GM18519 (cell line): Measurements from ENCODE around the gene SPINT1.
"Not testable (repeated sequence)": the region's sequence is repeated elsewhere in the genome, so short reads cannot be mapped to it uniquely, and the experiment has no call there.

Source experiments
- ATAC-seq: cut with Tn5 transposase; IDR thresholded peaks from one replicate; pipeline ENCODE4 v1.9.1; 2021; ENCODE audit warnings: mild to moderate bottlenecking, moderate library complexity; ENCODE audit not compliant: unreplicated experiment, low FRiP score

The SPINT1 gene

DNA sequence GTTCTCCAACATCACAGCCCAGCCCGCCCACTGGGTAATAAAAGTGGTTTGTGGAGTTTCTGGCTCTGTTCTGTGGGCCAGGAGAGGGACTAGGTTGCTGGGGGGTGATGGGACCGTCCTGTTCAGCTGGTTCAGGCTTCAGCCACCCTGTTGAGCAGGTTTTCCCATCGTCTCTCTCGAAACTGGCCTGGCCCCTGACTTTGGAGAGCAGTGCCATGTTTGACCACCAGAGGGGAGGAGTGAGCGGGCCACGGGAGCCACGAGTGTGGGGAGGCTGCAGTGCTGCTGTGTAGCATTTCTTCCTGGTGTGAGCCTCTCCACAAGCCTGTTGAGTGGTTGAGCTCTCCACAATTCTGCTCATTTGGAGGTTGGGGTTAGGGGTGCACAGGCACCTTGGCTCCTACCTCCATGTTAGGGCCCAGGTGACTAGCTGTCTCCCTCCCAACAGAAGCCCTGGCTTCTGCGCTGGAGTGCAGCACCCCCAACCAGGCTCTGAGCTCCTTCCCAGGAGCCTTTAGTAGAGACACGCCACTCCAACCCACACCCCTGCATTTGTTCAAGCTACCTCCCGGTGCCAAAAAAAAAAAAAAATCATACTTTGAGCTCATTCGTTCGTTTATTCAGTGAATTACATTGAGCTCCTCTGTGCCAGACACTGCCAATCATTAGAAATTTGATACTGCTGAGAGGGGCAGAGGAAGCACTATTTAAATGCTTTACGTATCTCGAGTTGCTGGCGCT lies 13.9 kb downstream of the SPINT1 start:
- no peak for ATAC-seq

DNA sequence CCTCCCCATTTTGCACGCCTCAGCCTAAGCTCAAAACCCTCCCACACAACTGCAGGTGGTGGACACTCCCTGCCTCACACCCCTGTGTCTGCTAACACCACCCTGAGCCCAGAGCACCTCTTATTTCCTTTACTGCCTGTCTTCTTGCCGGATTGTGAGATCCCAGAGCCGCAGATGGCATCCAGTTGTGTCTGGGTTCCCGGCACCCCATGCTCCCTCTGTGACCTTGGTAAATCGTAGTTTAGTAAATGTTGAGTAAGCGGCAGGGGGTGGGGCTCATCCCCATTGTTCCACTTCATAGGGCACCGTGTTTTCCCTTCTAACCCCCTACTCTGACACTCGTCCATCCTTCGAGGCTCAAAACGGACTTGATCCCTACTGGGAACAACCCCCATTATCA lies 14.9 kb downstream of the SPINT1 start:
- ATAC-seq = no peak

DNA sequence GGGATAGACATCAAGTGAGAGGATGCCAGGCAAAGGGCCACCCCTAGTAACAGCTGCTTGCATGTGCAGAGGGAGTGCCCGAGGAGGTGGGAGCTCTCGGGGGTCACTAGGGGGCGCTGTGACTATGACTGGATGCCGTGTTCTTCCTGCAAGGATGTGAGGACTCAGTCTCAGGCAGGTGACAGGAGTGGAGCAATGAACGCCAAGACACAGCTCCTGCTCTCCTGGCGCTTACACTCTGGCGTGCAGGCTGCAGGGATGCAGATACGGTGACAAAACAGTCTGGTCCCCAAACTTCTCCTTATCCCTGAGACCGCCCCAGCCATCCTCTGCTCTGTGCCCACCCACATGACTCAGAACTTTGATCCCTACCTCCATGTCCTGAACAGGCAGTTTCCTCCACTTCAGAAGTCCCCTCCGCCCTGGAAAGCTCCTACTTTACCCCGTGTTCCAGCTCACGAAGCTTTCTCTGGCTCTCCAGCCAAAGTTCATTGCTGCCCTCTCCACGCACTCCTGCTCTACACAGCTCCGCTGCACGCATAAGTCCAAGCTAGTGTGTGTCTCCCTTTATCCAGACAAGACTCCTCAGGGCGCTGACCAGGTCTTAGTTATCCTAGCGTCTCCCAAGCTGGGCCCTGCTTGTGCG lies 15.5 kb downstream of the SPINT1 start:
- ATAC-seq = no peak

DNA sequence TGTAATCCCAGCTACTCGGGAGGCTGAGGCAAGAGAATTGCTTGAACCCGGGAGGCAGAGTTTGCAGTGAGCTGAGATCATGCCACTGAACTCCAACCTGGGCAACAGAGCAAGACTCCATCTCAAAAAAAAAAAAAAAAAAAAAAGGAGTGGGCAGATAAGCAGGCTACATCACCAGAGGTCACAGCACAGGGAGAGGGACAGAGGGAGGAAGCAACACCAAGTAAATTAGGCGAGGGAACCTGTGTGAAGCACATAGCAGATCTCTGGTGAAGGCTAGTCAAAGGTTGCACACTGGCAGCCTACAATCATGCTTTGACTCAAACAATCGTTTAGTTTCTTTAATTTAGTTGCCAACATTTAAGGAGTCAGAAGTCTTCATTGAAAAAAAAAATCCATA lies 17.3 kb downstream of the SPINT1 start:
- not testable (repeated sequence) for ATAC-seq

DNA sequence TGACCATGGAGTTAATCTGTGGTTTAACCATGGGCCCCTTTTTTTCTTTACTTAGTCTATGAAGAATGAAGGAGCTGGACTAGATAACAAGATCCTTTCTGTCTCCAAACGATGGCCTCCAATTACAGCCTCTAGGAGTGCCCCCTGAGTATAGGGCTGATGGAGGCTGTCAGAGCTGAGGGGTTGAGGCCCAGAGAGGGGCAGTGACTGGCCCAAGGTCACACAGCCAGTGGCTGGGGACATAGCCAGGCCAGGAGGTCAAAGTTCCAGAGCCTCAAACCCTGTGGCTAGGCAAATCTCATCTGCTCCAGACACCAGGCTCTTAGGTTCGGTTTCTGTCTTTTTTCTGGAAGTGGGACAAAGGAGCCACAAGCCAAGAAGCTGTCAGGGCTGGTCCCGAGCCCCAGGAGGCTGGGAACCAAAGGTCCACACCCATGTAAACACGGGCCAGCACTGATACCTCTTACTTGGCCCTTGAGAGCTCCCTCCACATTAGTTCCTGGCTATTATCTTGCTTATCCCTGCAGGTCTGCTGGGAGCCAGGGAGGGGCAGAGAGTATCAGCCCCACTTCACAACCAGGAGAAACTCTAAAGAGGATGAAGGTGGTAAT lies 19.9 kb downstream of the SPINT1 start:
- no peak for ATAC-seq

DNA sequence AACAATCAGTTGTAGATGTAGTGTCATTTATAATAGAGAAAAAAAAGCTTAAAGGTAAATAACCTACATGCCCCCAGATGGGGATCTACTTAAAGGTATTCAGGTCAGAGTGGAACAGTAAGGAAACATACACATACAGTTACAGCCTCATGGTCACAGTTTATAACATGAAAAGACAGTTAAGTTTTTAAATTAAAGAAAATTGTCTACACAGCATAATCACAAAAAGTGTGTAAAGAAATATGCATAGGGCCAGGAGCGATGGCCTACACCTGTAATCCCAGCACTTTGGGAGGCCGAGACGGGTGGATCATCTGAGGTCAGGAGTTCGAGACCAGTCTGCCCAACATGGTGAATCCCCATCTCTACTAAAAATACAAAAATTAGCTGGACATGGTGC lies 23.4 kb downstream of the SPINT1 start:
- ATAC-seq = no peak

DNA sequence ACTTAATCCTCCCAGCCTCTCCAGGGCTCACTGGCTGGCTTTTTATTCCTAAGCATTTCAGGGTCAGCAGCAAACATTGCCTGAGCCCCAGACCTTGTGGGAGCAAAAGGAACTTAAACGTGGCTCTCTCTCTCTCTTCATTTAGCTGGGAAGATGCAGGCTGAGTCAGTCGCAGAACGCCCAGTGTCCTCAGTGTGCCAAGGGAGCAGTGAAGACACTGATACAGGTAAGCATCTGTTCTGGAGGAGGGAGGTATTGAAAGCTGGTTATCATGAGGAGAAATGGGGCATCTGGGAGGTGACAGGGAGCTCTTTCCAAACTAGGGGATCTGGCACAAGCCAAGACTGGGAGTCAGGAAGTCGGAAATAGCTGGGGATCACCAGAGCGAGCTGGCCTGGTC lies 25.8 kb downstream of the SPINT1 start:
- no peak for ATAC-seq

DNA sequence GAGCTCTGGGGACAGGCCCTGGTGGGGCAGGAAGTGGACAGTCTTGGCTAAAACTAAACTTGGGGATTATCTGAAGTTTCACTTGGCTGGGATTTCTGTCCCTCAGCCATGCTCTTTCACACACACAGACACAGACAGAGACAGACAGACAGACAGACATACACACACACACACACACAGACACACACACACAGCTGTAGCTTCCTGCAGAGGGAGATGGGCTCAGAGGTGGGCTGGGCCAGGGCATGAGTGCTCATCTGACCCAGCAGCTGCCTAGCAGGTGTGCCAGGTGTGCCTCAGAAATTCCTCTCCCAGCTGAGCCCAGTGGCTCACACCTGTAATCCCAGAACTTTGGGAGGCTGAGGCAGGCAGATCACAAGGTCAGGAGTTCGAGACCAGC lies 26.9 kb downstream of the SPINT1 start:
- ATAC-seq = no peak

DNA sequence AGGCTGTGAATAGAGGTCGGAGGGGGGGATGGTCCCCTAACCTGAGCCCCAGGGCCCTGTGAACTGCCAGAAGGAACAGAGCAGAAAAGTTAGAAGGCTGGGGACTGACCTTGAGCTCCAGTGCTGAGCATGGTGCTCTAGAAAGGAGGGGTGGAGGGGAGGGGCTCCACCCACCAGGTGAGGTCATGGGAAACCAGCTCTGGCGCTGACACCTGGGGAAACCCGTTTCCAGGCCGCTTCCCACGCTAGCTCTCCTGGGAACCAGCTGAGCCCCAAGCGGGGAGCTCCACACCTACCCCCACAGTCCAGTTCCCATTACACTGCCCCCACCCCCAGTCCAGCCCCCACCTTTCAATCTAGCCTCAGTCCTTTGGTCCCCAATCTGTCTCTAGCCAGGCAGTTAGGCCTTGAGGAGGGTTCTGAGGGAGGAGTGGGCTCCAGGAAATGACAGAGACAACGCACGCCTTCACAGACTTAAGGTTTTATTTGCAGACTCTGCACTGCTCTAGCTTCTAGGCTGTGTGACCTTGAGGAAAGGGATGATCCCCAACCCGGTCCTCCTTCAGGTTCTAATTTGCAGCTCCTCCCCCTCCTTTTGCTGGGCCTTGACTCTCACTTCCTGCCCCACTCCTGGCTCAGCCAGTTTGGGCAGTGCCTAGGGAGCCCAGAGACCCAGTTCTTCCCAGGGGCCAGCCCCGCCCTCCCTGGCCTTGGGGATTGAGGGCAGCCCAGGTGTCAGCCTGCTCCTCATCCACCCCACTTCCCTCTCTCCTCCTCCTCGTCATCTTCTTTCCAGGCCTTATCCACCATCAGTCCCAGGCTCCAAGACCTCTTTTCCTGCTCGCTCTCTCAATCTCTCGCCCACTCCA lies 28.1 kb downstream of the SPINT1 start:
- no peak for ATAC-seq

DNA sequence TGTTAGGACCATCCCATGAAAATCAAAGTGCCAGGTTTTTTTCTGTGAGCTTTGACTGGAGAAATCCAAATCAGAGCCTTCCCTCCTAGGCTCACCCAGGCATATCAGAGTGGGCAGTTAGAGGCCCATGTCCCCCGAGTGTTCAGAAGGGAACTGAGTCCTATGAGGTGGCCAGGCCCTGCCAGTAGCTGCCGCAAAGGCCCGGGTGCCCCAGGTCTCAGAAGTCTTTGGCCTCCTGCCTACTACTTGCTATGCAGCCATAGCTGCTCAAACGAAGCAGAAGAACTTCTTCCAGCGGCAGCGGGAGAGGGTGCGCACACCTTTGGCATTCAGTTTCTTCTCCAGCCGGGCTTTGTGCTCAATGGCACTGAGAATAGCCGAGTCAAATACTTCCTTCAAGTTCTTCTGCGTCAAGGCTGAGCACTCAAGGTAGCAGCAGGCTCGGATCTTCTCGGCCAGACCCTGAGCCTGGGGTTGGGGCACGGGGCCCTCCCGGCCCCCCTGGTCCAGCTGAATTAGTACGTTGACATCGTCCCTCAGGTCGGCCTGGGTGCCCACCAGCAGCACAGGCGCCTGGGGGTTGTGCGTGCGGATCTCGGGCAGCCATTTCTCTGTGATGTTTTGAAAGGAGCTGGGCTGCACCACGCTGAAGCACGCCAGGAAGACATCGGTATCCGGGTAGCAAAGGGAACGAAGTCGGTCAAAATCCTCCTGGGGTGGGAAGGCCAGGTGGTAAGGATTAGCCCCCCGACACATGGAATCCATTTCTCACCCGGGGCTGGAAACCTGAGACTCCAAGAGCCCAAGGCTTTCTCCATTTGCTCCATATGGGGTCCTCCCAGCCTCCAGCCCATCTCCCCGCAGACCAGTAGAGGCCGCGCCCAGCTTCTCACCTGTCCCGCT lies 29.2 kb downstream of the SPINT1 start:
- no peak for ATAC-seq

DNA sequence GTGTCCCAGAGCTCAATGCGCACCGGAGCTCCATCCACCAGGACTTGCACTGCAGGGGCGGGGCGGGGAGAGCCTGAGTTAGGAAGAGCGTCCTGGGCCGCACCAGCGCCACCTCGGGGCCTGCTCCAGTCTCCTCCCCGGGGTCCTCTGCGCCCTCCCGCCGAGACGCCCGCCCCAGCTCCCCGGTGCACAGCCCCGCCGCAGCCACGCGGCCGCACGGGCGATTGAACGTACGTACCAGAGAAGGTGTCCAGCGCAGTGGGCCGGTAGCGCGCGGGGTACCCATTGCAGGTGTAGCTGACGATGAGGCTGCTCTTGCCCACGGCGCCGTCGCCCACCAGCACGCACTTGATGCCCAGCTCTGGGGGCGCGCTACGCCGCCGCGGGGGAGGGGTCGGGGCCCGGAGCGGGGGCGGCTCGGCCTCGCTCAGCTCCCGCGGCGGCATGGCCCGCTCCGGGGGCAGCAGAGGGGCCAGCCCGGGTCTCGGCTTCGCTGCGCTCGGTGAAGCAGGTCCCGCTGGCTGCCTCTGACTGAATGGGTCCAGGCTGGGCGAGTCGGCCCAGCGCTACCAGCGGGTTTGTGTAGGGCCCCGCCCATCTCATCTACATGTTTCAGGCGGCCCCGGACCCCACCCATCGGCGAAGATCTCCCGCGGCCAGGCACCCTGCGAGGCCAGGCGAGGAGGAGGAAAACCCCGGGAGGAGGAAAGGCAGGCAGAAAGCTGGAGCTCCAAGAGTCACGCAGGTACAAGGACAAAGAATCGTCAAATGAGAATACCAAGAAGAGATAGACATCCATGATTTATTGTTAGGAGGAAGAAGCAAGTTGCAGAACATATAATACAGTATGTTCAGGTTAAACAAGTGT lies 30.1 kb downstream of the SPINT1 start, which contains the start of gene RHOV:
TSS of gene RHOV (minus strand) at position 541 of the 868 bp plus-strand sequence. CDS start at position 446, 95 bp downstream.
- no peak for ATAC-seq

DNA sequence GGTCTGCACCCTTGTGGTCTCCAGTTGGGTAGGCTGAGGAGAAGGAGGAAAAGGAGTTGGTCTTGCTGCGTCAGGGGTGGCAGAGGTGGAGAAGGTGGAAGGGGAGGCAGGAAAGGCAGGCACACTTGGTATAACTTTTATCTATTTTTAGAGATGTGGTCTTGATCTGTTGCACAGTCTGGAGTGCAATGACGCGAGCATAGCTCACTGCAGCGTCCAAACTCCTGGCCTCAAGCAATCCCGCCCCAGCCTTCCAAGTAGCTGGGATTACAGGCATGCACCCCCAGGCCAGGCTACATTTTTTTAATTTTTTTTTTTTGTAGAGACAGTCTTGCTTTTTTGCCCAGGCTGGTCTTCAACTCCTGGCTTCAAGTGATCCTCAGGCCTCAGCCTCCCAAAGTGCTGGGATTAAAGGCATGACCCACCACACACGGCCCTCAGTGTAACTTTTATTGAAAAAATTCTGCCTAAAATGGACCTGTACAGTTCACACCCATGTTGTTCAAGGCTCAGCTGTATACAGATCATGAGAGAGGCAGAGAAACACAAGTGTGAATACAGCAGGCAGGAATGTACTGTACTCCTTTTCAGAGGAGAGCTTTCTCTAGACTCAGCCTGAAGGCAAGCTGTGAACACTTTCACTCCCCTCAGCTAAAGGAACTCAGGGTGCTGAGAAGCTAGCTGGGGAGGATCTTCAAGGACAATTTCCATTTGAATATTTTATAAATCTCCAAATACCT lies 32.3 kb downstream of the SPINT1 start:
- no peak for ATAC-seq

DNA sequence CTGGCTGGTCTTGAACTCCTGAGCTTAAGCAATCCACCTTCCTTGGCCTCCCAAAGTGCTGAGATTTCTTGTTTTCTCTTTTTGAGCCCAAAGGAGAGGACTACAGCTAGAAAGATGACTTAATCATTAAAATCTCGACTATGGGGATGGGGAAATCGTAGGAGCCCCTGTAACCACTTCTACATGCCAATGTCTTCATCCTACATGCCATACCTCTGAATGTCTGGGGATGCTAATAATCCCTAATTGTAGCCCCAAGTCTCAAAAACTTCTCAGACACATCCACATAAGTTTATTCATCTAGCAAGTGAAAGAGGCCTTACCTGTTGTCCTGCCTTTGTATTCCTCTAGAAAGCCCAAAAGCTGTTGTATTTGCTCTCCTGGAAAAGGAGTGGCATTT lies 33.8 kb downstream of the SPINT1 start:
- no peak for ATAC-seq

DNA sequence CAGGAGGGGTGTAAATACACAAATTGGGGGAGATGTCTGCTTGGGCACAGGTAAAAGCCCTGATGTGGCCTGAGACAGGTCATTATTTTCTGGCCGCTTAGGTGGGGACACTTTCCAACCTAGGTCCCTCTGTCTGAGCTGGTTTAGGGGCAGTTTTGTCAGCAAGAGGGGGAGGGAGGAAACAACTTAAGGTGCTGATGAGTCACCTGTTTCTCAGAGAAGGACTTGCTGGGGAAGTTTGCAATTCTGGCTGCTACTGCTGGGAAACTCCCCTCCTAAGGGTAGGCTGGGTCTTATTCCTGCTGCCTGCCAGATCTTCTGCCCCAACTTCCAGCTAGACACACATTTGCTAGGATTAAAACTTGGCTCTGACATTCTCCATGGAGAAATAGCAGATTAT lies 34.9 kb downstream of the SPINT1 start:
- no peak for ATAC-seq

DNA sequence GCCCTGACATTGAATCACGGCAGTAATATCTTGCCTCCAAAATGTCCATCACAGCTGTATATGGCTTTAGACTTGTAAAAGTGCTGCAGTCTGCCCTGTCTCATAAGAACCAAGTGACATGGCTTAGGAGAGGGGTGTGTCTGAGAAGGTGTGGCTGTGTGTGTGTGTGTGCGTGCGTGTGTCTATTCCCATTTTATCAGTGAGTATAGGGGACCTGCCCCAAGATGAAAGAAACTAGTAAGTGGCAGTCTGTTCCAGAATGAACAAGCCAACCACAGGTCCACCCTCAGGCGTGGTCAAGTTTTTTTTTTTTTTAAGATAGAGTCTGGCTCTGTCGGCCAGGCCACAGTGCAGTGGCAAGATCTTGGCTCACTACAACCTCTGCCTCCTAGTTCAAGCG lies 35.8 kb downstream of the SPINT1 start:
- ATAC-seq = no peak

DNA sequence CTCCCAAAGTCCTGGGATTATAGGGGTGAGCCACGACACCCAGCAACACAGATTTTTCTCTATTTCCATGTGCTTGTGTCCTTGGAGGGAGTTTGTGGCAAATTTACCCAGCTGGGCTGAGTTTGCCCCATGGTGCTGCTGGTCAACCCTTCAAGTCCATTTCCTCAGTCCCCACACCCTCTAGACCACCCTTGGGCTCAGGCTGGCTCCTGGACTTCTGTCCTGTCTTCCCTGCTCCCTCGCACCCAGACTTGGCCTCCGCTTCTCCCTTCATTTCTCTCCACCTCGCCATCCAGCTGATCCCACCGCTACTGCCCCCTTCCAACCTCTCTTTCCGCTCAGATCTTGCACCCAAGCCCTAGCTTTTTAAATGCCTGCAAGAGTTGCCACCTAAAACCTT lies 37.5 kb downstream of the SPINT1 start:
- ATAC-seq = no peak

DNA sequence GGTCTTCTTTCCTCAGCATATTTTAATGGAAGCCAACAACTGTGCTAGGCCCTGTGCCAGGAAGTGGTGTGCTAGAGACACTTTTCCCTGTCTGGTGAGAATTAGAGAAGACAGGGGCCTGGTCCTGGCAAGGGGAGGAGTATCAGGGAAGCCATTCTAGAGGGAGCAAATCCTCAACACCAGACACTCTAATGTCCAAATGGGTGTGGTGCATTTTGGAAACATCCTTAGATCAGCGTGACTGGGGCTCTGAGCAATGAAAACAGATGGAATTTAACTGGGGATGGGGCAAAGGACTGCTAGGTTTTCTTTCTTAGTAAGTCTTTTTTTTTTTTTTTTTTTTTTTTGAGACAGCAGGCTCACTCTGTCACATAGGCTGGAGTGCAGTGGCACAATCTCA lies 42.7 kb downstream of the SPINT1 start:
- no peak for ATAC-seq

DNA sequence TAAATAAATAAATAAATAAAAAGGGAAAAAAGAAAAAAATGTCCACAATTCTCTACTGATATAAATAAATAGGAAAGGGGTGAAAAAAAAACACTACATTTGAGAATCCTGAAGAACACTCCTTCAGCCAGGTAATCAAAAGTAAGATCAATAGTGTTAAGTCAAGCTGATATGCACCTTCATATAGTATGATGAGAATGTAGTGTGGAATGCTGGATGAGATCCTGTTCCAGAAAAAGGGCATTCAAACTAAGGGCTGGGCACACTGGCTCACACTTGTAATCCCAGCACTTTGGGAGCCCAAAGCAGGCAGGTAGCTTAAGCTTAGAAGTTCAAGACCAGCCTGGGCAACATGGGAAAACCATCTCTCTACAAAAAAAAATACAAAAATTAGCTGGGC lies 45.3 kb downstream of the SPINT1 start:
- ATAC-seq = no peak
